Effector memory CD8-positive, alpha-beta T cell (primary cell): ENCODE measurements around the gene GATAD2A.

ENCODE experiments used
- ATAC-seq: fragments of 150-1000 bp; cut with Tn5 transposase; replicated peaks from 2 replicates; pipeline ENCODE4 v1.10.0; 2021; ENCODE audit warnings: mild to moderate bottlenecking, moderate library complexity
- DNase-seq, 3 experiments: peaks; one replicate each; pipeline ENCODE4 v3.0.0; 2021
- H3K27ac Mint-ChIP-seq, 2 donors: one replicate each; pipeline ENCODE4 v1.8.0; 2022; ENCODE audit warnings: mild to moderate bottlenecking in 2 of 2, mixed read lengths in 2 of 2, moderate library complexity in 2 of 2
- H3K27me3 Mint-ChIP-seq, 2 donors: one replicate each; pipeline ENCODE4 v1.8.0; 2022; ENCODE audit warnings: mixed read lengths in 2 of 2
- H3K36me3 Mint-ChIP-seq: one replicate; pipeline ENCODE4 v1.8.0; 2022; ENCODE audit warnings: mild to moderate bottlenecking, moderate library complexity, mixed read lengths; ENCODE audit not compliant: insufficient read depth
- H3K4me1 Mint-ChIP-seq, 2 donors: one replicate each; pipeline ENCODE4 v1.8.0; 2022; ENCODE audit warnings: low read depth in 2 of 2, mixed read lengths in 2 of 2
- H3K4me3 Mint-ChIP-seq, 2 donors: one replicate each; pipeline ENCODE4 v1.8.0; 2022; ENCODE audit warnings: mild to moderate bottlenecking in 2 of 2, mixed read lengths in 2 of 2, moderate library complexity in 2 of 2
- H3K9me3 Mint-ChIP-seq, 2 donors: one replicate each; pipeline ENCODE4 v1.8.0; 2022; ENCODE audit warnings: mixed read lengths in 2 of 2

The GATAD2A gene

DNA sequence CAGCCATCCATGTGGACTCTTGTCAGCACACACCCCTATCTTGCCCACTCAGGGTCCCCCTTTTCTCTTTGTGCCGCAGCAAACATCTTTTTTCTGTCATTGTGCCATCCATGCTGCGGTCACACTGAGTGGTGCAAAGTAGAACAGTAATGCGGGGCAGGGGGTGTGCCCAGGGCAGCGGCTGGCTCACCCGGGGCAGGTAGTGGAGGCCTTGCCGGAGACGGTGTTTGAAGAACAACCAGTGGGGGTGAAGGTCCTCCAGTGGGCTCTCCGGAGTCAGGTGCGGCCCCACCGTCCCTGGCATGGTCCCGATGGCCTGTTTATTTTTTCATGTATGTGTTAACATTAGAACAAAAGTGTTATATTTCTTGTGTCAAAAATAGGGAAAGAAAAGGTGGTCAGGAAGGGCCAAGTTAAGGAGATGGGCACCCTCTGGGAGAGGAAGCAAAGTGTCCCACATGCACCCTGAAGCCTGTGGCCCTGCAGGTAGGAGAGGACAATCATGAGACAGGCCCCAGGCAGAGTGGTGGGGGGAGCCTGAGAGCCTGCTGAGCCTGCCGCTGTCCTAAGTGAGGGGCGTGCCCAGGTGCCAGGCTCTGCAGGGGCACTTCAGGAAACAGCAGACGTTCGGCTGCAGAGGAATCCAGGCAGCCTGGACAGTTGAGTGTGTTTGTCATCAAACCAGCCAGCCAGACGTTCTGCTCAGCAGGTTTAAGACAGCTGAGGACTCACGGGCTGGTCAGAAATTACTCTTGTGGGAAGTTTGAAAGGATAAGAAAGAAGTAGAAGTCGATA, 97.5 kb downstream of the GATAD2A start:
- no peak for DNase-seq
- Mint-ChIP-seq H3K4me3 (no peak overlapping the region), H3K27ac (peak overlapping the region; percentile 27 to 54), H3K9me3 (no peaks in the 10 kb centered on the region), H3K4me1 (no peaks in the 10 kb centered on the region), H3K36me3 (peaks cover 70% of the 10 kb centered on the region), H3K27me3 (no peaks in the 10 kb centered on the region)
- no peak for ATAC-seq

DNA sequence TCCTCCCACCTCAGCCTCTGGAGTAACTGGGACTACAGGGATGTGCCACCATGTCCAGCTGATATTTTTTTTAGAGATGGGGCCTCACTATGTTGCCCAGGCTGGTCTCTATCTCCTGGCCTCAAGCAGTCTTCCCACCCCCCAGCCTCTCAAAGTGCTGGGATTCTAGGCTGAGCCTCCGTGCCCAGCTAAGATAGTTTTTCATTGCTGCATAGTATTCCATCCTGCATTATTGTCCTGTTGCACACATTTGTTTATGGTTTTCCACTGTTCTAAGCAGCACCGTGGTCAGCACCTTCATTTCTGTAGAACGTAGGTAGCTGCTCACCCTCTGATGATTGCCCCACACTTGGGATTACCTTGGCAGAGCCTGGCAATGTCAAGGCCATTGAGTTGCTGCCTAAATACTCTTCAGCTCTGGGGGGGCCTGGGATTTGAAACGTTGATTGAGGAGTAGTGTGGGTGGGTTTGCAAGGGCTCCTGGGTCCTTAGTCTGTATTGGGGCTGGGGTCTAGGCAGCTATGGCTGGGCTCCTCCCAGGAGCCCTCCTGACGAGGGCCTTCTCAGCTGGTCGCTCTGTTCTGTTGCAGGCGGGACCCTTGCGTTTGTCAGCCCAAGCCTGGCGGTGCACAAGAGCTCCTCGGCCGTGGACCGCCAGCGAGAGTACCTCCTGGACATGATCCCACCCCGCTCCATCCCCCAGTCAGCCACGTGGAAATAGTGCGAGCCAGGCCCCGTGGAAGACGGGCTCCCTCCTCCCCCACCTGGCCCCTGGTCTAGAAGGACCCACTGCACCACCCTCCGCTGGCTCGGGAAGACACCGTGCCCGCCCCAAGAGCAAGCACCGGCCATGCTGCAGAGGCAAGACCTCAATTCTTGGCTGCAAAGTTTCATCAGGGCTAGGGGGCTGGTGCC, 99.5 kb downstream of the GATAD2A start:
- ATAC-seq: no peak
- H3K36me3 Mint-ChIP-seq: peaks cover 69% of the 10 kb centered on the region
- H3K27me3 Mint-ChIP-seq: no peaks in the 10 kb centered on the region
- H3K4me1 Mint-ChIP-seq: peaks cover 0 to 5% of the 10 kb centered on the region in 2 donors
- DNase-seq: no peak
- no peak overlapping the region for H3K27ac Mint-ChIP-seq
- no peak overlapping the region for H3K4me3 Mint-ChIP-seq
- H3K9me3 Mint-ChIP-seq: no peaks in the 10 kb centered on the region

DNA sequence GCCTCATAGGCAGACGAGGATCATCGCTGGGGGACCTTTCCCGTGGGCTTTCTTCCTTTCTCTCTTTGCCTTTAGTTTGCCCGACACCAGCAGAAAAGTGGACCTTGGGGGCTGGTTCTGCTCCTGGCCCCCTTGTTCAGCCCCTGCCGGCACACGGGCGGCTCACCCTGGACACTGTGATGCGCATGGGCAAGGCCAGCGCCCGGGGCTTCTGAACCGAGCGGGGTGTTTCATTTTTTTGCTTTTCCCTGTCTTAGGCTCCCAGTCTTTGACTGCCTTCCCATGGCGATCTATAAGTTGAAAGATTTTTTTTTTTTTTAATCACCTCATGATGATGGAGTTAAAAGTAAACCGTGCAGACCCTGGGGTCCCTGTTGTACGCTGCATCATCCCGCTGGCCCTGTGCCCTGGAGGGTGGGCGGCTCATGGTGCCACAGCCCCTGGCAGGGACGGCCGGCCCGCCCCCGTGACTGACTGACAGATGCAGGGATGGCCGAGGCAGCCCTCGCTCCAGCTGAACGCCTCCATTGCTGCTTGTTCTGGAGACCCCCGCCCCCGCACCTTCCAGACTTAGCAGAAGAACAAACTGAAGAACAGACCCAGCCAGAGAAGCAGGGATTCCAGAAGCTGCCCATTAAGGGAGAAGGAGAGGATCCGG, 100.3 kb downstream of the GATAD2A start:
- ATAC-seq: no peak
- no peaks in the 10 kb centered on the region for H3K27me3 Mint-ChIP-seq
- H3K36me3 Mint-ChIP-seq: peaks cover 68% of the 10 kb centered on the region
- DNase-seq: no peak
- H3K4me3 Mint-ChIP-seq: no peak overlapping the region
- no peak overlapping the region for H3K27ac Mint-ChIP-seq
- no peaks in the 10 kb centered on the region for H3K9me3 Mint-ChIP-seq
- peaks cover 0 to 5% of the 10 kb centered on the region in 2 donors for H3K4me1 Mint-ChIP-seq

DNA sequence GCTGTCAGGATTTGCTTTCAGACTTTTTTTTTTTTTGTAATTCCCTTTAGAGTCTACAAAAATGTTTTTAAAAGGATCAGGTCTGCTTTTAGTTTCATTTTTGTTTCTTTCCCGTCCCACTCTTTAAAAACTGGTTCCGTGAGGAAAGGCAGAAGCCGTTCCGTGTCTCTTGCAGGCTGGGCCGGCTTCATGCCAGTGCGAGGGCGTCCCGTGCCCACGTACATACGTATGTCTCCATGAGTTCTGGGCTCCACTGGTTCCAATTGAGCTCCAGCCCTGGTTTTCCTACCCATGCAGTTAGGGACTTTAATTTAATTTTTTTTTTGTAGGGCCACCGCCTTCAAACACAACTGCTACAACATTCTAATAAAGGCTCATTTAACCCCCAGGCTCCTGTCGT, 101.1 kb downstream of the GATAD2A start:
- peaks cover 0 to 5% of the 10 kb centered on the region in 2 donors for H3K4me1 Mint-ChIP-seq
- H3K4me3 Mint-ChIP-seq: no peak overlapping the region
- no peaks in the 10 kb centered on the region for H3K9me3 Mint-ChIP-seq
- no peaks in the 10 kb centered on the region for H3K27me3 Mint-ChIP-seq
- ATAC-seq (no peak), DNase-seq (no peak)
- H3K36me3 Mint-ChIP-seq: peaks cover 60% of the 10 kb centered on the region
- peak overlapping the region in 1 of 2 donors; percentile 25 for H3K27ac Mint-ChIP-seq

DNA sequence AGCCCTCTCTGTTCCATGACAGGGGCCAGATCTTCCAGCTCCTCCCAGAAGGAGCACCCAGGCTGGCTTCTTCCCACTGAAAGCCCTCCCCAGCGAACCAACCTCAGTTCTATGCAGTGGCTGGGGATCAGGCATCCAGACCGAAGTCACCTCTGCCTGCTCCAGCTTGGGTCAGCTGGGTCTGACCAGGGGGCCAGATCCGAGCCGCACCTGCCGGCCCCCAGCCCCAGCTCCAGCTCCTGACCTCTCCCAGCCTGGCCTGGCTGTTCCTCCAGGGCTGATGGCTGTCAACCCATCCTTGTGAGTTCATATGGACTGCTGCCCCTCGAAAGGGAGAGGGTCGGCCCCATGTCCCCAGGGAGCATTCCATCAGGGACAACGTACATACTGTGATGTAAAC, 101.9 kb downstream of the GATAD2A start:
- peak overlapping the region in 1 of 2 donors; percentile 53 for H3K27ac Mint-ChIP-seq
- H3K4me3 Mint-ChIP-seq: no peak overlapping the region
- H3K9me3 Mint-ChIP-seq: no peaks in the 10 kb centered on the region
- DNase-seq (no peak), ATAC-seq (no peak)
- H3K4me1 Mint-ChIP-seq: peaks cover 0 to 5% of the 10 kb centered on the region in 2 donors
- H3K27me3 Mint-ChIP-seq: no peaks in the 10 kb centered on the region
- H3K36me3 Mint-ChIP-seq: peaks cover 52% of the 10 kb centered on the region

DNA sequence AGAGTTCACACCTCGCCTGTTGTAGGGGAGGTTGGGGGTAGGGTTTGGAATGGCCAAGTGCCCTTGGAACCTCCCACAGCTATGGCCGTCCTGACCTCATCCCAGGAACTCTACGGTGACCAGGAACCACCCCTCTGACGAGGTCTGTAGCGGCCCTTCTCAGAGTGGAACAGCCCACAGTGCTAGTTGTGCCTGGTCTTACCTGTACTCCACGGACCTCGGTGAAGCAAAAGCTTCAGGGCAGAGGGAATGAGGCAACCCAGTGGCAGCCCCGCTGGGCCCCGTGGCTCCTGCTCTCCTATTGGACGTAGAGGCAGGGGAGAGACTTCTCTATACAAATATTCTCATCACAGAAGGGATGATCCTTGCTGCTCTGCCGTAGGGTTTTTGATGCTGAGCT, 102.7 kb downstream of the GATAD2A start:
- Mint-ChIP-seq H3K27me3 (no peaks in the 10 kb centered on the region), H3K9me3 (no peaks in the 10 kb centered on the region), H3K36me3 (peaks cover 45% of the 10 kb centered on the region), H3K4me1 (peaks cover 0 to 5% of the 10 kb centered on the region in 2 donors), H3K4me3 (no peak overlapping the region), H3K27ac (peak overlapping the region; percentile 62 to 65)
- no peak for DNase-seq
- ATAC-seq: no peak

DNA sequence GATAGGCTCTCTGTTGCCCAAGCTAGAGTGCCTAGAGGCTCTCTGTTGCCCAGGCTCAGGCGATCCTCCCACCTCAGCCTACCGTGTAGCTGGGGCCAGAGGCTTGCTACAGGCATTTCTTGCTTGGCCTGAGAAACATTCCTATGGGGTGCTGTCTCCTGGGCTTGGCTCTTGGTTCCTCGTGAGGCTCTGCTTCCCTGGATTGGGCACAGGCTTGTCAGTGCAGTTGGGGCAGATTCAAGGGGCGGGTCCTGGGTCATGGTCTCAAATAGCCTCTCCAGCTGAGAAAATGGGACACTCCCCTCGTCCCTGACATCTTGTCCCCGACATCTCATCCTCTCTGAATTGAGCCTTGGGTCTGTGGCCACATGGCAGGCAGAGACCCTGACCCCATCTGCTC, 105.0 kb downstream of the GATAD2A start:
- peak overlapping the region; percentile 25 to 32 for H3K27ac Mint-ChIP-seq
- DNase-seq: no peak
- no peaks in the 10 kb centered on the region for H3K9me3 Mint-ChIP-seq
- peaks cover 2 to 5% of the 10 kb centered on the region in 2 donors for H3K4me1 Mint-ChIP-seq
- no peaks in the 10 kb centered on the region for H3K27me3 Mint-ChIP-seq
- no peak overlapping the region for H3K4me3 Mint-ChIP-seq
- peaks cover 43% of the 10 kb centered on the region for H3K36me3 Mint-ChIP-seq
- ATAC-seq: no peak

DNA sequence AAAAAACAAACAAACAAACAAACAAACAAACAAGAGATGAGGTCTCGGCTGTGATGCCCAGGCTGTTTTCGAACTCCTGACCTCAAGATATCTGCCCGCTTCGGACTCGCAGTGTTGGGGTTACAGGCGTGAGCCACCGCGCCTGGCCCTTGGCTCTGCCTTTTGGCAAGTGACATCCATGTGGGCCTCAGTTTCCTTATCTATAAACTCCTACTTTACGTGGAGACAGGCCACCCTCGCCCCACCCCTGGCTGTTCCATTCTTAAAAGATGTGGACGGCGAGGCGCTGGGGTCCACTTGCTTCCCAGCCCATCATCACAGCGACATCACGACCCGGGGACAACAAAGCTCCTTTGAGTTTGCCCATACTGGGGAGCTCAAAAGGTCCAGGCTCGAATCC, 108.2 kb downstream of the GATAD2A start:
- no peaks in the 10 kb centered on the region for H3K27me3 Mint-ChIP-seq

DNA sequence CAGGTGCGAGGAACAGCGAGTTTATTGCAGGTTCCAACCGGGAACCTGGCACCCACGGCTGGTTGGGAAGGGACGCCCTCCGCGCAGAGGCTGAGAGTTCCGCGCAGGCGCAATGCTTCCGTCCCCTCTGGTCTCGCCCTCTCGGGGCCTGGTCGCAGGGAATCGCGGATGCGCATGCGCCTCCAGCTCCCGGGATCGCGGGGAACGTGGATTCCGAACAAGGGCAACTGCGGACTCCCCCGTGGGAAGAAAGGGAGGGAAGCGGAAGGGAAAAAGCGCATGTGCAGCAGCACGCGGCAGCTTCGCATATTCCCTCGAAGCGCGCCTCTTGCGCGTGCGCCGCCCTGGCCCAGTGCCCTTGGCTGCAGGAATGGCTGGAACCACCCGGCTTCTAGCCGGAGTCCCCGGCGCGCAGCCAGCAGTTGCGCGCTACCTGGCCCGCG, 108.8 kb downstream of the GATAD2A start:
- Mint-ChIP-seq H3K36me3 (peaks cover 36% of the 10 kb centered on the region), H3K27ac (peak overlapping the region in 1 of 2 donors; percentile 23), H3K4me3 (peak overlapping the region in 1 of 2 donors; percentile 63), H3K27me3 (no peaks in the 10 kb centered on the region), H3K9me3 (no peaks in the 10 kb centered on the region), H3K4me1 (peaks cover 8 to 9% of the 10 kb centered on the region in 2 donors)
- ATAC-seq (no peak), DNase-seq (no peak)

More for the DNA sequence above, 108.2 kb downstream of the GATAD2A start:
- no peak for ATAC-seq
- no peak for DNase-seq
- H3K27ac Mint-ChIP-seq: no peak overlapping the region
- peak overlapping the region in 1 of 2 donors; percentile 63 for H3K4me3 Mint-ChIP-seq
- peaks cover 37% of the 10 kb centered on the region for H3K36me3 Mint-ChIP-seq
- no peaks in the 10 kb centered on the region for H3K9me3 Mint-ChIP-seq
- peaks cover 6 to 8% of the 10 kb centered on the region in 2 donors for H3K4me1 Mint-ChIP-seq

DNA sequence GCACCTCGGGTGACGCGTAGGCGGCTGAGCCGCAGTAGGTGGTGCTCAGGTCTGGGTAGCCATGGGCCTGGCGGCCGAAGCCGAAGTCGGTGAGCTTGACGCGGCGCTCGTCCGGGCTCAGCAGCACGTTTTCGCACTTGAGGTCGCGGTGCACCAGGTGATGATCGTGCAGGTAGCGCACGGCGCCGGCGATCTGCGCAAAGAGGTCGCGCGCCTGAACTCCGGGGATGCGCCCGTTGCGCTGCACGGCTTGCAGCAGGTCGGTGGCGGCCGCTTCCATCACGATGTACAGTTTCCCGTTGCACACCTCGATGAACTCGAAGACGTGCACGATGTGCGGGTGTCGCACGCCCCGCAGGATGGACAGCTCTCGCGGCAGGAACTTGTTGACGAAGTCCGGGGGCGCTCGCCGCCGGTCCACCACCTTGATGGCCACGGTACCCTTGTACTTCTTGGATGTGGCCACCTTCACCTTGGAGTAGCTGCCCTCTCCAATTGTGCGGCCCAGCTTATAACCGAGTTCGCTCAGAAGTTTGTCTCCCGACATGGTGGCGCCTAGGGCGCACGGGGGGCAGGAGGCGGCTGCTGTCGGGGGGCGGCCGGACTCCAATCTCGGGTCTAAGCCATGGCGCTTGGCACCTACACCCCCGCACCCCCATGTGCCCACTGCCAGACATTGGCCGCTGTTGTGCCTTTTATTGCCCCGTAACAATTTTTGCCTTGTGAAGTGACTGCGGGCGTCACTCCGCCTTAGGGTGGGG, 109.6 kb downstream of the GATAD2A start, which contains the start of gene TSSK6:
Gene TSSK6, minus strand, starts transcription at position 668 of the 761 bp plus-strand sequence. Its CDS starts 121 bp downstream, at position 547.
- H3K4me3 Mint-ChIP-seq: peak within 1 kb of the TSS; percentile 93 to 94
- H3K36me3 Mint-ChIP-seq: peaks cover 41% of the 10 kb centered on the region
- ATAC-seq: no peak

DNA sequence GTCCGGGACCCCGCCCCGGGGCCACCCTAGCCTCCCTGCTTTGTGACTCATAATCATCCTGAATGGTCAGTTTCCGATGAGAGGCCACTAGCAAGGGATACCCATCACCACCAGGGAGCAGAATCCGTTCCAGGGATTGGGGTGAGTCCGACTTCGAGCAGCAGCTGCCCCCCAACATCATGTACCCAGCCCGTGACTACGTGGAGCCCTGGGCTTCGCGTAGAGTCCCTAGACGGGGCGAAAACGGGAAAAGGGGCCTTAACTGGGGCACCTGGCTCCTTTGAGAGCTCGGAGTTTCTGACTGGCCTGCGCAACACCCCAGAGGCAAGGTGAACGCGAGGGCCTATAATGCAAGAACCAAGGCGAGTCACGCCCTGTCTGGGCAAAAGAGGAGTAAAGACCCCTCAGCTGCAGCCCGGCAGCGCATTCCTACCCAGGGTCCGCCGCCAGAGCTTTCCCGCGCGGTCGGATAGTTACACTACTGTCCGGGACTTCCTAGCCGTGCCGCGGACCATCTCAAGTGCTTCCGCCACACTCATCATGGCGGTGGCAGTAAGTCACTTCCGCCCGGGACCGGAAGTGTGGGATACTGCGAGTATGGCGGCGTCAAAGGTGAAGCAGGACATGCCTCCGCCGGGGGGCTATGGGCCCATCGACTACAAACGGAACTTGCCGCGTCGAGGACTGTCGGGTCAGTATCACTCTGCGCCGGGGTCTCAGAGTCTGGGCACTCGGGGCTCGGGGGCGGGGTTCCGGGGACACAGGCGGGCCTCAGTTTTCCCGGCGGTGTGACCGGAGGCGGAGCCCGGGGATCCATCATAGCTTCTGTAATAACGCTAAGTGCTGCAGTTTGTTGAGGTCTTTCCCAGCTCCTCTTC, 110.4 kb downstream of the GATAD2A start, which contains the start of gene NDUFA13:
Gene NDUFA13, plus strand, starts transcription at position 584 of the 878 bp plus-strand sequence. Its CDS starts 14 bp downstream, at position 598.
- DNase-seq (peak; percentile 94 to 97 (median 95)), ATAC-seq (peak; percentile 96)
- Mint-ChIP-seq H3K36me3 (peaks cover 40% of the 10 kb centered on the region), H3K9me3 (no peaks in the 10 kb centered on the region), H3K4me1 (peaks cover 21 to 22% of the 10 kb centered on the region in 2 donors), H3K4me3 (peak within 1 kb of the TSS; percentile 93 to 94), H3K27ac (peak within 1 kb of the TSS; percentile 94 to 97), H3K27me3 (no peaks in the 10 kb centered on the region)

More for the DNA sequence above, 109.6 kb downstream of the GATAD2A start, which contains the start of gene TSSK6:
- no peak for DNase-seq
- peaks cover 15 to 17% of the 10 kb centered on the region in 2 donors for H3K4me1 Mint-ChIP-seq
- H3K27me3 Mint-ChIP-seq: no peaks in the 10 kb centered on the region
- peak within 1 kb of the TSS; percentile 94 to 97 for H3K27ac Mint-ChIP-seq
- H3K9me3 Mint-ChIP-seq: no peaks in the 10 kb centered on the region
